ENCODE measurements around the gene CCDC57. TPM values are rescaled to one million over a fixed set of nuclear protein-coding genes. Genes with fewer than 3 reads are reported as not detected.

The CCDC57 gene
- total RNA-seq, 1 donor from 2014 or later, result 8.6 TPM

GRCh38 chr17:82127315-82127595 is 85.4 kb downstream of the CCDC57 start:
- DNase-seq (no peak), ATAC-seq (ENCODE audit: poor library complexity) (no peak)
- intact Hi-C loops (cut with DNase I), result no loop called here

DNA sequence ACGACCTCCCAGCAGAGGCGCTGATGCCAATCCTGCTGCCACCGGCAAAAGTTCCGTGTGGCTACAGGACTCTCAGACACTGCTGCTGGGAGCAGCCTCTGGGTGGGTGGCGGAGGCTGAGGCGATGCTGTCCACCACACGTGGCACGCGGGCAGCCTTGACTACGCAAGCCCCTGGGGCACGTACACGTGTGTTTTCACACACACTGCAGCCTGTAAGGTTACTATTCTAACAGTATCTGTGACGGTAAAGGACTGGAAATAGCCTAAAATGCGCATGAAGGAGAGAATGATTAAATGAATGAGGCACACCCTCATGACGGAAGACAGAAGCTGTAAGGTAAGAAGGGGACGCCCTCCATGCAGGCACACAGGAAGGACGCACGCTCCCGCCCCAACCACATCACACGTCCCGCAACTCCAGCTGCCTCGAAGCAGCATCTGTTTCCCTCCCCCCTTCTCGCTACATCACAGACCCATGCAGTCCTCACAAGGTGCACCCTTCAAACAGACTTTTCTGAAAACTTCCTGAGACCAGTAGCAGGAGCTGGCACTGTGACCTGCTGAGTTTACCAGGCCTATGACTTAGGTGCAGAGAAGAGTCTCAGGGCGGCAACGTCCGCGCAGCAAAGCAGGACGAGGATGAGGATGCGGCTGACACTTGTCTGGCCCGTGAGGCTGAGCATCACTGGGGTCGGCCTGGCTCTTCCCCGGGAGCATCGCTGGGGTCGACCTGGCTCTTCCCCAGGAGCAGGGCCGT is 85.9 kb downstream of the CCDC57 start:
- ATAC-seq (ENCODE audit: poor library complexity) (no peak), DNase-seq (no peak)
- intact Hi-C loops (cut with DNase I), result no loop called here

- intact Hi-C loops (cut with DNase I), result no loop called here
- DNase-seq, result no peak
- no peak for ATAC-seq (ENCODE audit: poor library complexity)
These were observed 88.5 kb downstream of the CCDC57 start for GRCh38 chr17:82124101-82124500.

- DNase-seq, result no peak
These were observed 90.7 kb downstream of the CCDC57 start for GRCh38 chr17:82121660-82122629.

GRCh38 chr17:82121246-82121645 is 91.4 kb downstream of the CCDC57 start:
- intact Hi-C loops (cut with DNase I), result no loop called here
- ATAC-seq (ENCODE audit: poor library complexity) (no peak), DNase-seq (no peak)

More at GRCh38 chr17:82121660-82122629, 90.7 kb downstream of the CCDC57 start:
- intact Hi-C loops (cut with DNase I), result no loop called here
- no peak for ATAC-seq (ENCODE audit: poor library complexity)

- intact Hi-C loops (cut with DNase I), result no loop called here
- ATAC-seq (ENCODE audit: poor library complexity), result no peak
- no peak for DNase-seq
These were observed 92.5 kb downstream of the CCDC57 start for GRCh38 chr17:82120148-82120547.

DNA sequence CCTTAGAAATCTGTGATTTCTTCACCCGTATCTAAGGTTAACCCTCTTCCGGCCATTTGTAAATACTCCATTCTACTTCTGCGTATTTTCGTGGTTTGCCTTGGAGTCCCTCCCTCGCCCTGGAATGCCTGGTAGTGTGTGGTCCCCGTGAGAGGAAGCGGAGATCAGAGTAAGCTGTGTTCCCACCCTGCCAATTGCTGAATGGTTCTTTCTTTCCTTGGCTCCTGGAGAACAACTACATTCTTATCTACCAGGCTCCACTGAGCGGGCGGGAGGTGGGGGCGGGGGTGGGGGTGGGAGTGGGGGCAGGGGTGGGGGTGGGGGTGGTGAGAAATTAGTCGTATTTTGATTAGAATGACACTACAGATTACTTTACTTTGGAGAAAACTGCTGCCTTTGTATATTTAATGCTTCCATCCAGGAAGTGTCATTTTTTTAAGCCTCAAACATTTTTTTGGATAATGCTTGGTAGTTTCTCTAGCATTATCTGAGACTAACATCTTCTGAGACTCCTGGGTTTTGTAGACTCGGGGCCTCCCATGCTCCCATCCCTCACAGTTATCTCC is 93.7 kb downstream of the CCDC57 start:
- no peak for DNase-seq
- ATAC-seq (ENCODE audit: poor library complexity), result no peak
- intact Hi-C loops (cut with DNase I), result no loop called here

DNA sequence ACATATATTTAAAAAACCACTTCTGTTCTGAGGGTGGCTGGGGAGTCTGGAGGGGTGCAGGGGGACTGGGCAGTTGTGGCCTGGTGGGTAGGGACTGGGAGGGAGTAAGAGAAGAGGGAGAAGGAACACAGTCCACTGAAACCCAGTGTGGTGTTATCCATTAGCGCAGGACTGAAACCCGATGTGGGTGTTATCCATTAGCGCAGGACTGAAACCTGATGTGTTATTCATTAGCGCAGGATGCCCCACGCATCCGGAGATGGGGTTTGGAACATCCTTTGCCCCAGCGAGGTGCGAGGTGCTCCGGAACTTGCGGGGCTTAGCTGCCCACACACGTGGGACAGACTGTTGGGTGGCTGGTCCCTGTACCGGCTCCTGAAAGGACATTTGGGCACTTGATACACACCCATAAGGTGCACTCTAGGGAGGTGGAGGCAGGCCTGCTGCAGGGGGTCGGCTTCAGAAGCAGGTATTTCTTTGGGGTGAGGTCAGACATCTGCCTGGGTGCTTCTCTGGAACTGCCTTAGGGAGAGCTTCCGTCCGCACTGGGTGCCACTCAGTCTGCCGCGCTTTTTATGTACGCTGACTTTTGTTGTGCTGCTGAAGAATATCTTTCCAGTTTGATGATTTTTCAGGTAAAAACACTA is 94.4 kb downstream of the CCDC57 start:
- no peak for DNase-seq
- intact Hi-C loops (cut with DNase I), result no loop called here
- ATAC-seq (ENCODE audit: poor library complexity), result no peak

DNA sequence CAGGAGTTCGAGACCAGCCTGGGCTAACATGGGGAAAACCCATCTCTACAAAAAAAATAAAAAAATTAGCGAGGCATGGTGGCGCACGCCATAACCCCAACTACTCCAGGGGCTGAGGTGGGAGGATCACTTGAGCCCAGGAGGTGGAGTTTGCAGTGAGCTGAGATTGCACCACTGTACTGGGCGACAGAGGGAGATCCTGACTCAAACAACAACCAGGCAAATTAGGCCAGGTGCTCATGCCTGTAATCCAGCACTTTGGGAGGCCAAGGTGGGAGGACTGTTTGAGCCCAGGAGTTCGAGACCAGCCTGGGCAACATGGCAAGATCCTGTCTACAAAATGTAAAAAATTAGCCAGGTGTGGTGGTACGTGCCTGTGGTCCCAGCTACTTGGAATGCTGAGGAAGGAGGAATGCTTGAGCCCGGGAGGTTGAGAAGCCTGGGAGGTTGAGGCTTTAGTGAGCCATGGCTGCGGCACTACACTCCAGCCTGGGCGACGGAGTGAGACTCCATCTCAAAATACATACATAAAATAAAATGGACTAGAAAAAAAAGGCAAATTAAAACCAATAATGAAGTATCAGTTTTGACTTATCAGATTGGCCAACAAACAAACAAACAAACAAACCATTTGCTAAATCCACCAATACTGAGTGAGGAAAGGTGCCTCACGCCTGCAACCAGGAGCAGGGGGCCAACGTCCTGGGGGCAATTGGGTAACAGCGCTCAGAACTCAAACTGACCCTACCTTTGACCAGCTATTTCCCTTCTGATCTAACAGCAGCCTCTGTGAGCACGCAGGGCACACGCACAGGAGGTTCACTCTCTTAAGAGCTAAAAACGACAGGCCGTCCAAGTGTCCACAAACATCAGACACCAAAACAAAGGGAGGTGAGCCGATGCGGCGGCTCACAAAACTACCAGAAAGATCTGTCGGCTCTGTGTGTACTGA is 95.2 kb downstream of the CCDC57 start:
- DNase-seq (no peak), ATAC-seq (ENCODE audit: poor library complexity) (no peak)
- intact Hi-C loops (cut with DNase I), result no loop called here

- DNase-seq, result no peak
- intact Hi-C loops (cut with DNase I), result no loop called here
- ATAC-seq (ENCODE audit: poor library complexity), result no peak
These were observed 96.4 kb downstream of the CCDC57 start for GRCh38 chr17:82116246-82116645.

- no peak for ATAC-seq (ENCODE audit: poor library complexity)
- DNase-seq, result no peak
- intact Hi-C loops (cut with DNase I), result no loop called here
These were observed 97.8 kb downstream of the CCDC57 start for GRCh38 chr17:82114872-82115271.

DNA sequence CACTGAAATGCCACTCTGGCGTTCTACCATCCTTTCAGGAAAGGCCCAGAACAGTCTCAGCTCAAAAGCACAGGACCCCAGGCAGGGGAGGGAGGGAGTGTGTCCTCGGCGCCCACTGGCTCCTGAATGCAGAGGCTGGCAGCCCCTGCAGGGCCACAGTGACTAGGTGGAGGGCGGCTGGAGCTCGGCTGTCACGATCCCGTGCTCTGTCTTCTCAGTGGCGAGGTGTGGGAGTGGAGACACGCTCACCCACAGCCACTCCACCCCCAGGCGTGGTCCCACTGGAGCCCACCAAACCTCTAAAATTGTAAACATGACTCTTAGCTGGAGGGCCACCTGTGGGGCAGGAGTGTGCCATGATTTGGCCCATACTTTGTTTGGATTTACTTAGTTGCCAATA is 98.2 kb downstream of the CCDC57 start:
- intact Hi-C loops (cut with DNase I), result no loop called here
- DNase-seq, result no peak
- no peak for ATAC-seq (ENCODE audit: poor library complexity)

DNA sequence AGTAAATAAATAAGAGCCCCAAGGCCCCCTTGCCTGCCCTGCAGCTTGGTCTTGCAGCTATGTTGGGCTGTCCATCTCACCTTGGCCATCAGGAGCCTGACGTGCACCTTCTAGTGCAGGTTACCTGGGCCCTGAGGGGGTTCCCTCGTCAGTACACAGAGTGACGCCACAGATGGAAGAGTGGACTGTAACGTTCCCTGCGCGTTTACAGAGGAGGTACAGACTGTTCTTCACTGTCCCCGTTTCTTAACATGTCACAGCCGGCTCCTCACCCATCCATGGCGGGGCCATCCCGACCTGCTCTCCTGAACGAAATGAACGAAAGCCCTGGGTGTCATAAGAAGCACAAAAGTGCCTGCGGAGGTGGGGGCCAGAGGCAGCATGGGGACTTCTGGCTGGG is 98.7 kb downstream of the CCDC57 start:
- intact Hi-C loops (cut with DNase I), result no loop called here
- no peak for DNase-seq
- ATAC-seq (ENCODE audit: poor library complexity), result no peak

- intact Hi-C loops (cut with DNase I), result no loop called here
- no peak for ATAC-seq (ENCODE audit: poor library complexity)
- no peak for DNase-seq
These were observed 99.2 kb downstream of the CCDC57 start for GRCh38 chr17:82113422-82113821.

GRCh38 chr17:82112914-82113311 is 99.7 kb downstream of the CCDC57 start:
- ATAC-seq (ENCODE audit: poor library complexity) (no peak), DNase-seq (no peak)
- intact Hi-C loops (cut with DNase I), result no loop called here

DNA sequence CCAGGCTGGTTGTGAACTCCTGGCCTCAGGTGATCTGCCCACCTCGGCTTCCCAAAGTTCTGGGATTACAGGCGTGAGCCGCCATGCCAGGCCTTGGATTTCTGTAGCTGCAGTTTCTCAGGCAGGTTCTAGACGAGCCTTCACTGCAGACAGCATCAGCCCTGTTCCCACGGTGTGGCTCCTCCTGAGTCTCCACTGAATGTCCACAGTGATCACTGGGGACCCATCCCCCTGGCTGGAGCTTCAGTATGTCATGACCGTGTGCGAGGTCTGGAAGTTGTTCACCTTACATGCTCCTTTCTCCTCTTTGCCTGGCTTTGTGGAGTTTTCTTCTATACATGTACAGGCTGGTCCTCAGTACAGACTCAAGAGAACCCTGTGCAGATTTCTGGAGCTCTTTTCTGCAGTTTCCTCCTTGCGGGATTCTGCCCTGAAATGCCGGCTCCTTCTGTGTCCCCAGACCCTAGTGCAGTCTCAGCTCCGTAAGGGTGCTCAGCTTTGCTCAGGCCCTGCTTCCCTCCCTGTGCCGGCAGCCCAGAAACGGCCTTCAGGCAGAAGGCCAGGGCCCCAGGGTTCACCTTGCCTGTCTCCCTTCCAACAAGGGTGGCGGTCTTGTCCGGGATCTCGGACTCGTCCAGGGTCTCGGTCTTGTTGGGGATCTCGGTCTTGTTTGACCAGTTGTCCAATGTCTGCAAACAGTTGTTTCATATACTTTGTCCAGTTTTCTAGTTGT is 100.3 kb downstream of the CCDC57 start:
- DNase-seq, result no peak
- intact Hi-C loops (cut with DNase I), result no loop called here
- ATAC-seq (ENCODE audit: poor library complexity), result no peak

- DNase-seq (no peak), ATAC-seq (ENCODE audit: poor library complexity) (no peak)
- intact Hi-C loops (cut with DNase I), result no loop called here
These were observed 102.3 kb downstream of the CCDC57 start for GRCh38 chr17:82110298-82110697.

Data from Right ventricle myocardium superior (tissue), 1 donor.